ENCODE measurements around the gene PDE2A. TPM values are rescaled to one million over a fixed set of nuclear protein-coding genes. Genes with fewer than 3 reads are reported as not detected.

PDE2A gene
- total RNA-seq, 1 donor from 2014 or later: 0.11 TPM

- H3K9ac ChIP-seq: no peak overlapping the region
- DNase-seq (ENCODE audit: low spot score): no peak
- H3K27ac Mint-ChIP-seq: no peak overlapping the region
- H3K4me1 ChIP-seq: no peaks in the 10 kb centered on the region
- no peak overlapping the region for H3K4me3 ChIP-seq
- peaks cover 4% of the 10 kb centered on the region for H3K27me3 ChIP-seq
- H3K4me1 Mint-ChIP-seq: peaks cover 16% of the 10 kb centered on the region
- no peaks in the 10 kb centered on the region for H3K79me2 ChIP-seq (ENCODE audit: low read depth)
- H3K9me3 ChIP-seq (ENCODE audit: low read depth): no peaks in the 10 kb centered on the region
- no peak overlapping the region for H3K4me3 Mint-ChIP-seq
- peaks cover 11% of the 10 kb centered on the region for H3K27me3 Mint-ChIP-seq (ENCODE audit: insufficient read depth, low read depth)
- no peak overlapping the region for H3K27ac ChIP-seq
- H3K36me3 ChIP-seq: no peaks in the 10 kb centered on the region
- H2AFZ ChIP-seq (replicated peaks): no peak overlapping the region
- H4K20me1 ChIP-seq (ENCODE audit: low read depth): no peaks in the 10 kb centered on the region
- no peak for TF ChIP-seq EZH2phosphoT487 (IDR thresholded peaks at IDR 0.05)
- no peak for TF ChIP-seq CTCF (IDR thresholded peaks at IDR 0.05)
- no peak for TF ChIP-seq EZH2 (IDR thresholded peaks at IDR 0.05)
- H3K4me2 ChIP-seq: no peak overlapping the region
- no peaks in the 10 kb centered on the region for H3K36me3 Mint-ChIP-seq
- no peaks in the 10 kb centered on the region for H3K9me3 Mint-ChIP-seq
- H3F3A ChIP-seq (ENCODE audit: low read depth): no peaks in the 10 kb centered on the region
Observed at GRCh38 chr11:72623052-72623451, 51.2 kb downstream of the PDE2A start.

GRCh38 chr11:72621008-72621610 is 53.1 kb downstream of the PDE2A start:
- Histone ChIP-seq H3K9ac (no peak overlapping the region), H3K36me3 (no peaks in the 10 kb centered on the region), H4K20me1 (ENCODE audit: low read depth) (no peaks in the 10 kb centered on the region), H3K27ac (no peak overlapping the region), H3K79me2 (ENCODE audit: low read depth) (no peaks in the 10 kb centered on the region), H3K27me3 (peaks cover 4% of the 10 kb centered on the region), H3K4me1 (peaks cover 12% of the 10 kb centered on the region), H3K9me3 (ENCODE audit: low read depth) (no peaks in the 10 kb centered on the region), H3F3A (ENCODE audit: low read depth) (no peaks in the 10 kb centered on the region), H3K4me3 (no peak overlapping the region), H3K4me2 (no peak overlapping the region), H2AFZ (replicated peaks) (no peak overlapping the region)
- Mint-ChIP-seq H3K4me1 (peaks cover 18% of the 10 kb centered on the region), H3K9me3 (no peaks in the 10 kb centered on the region), H3K4me3 (no peak overlapping the region), H3K27me3 (ENCODE audit: insufficient read depth, low read depth) (peaks cover 12% of the 10 kb centered on the region), H3K27ac (no peak overlapping the region), H3K36me3 (no peaks in the 10 kb centered on the region)
- no peak for DNase-seq (ENCODE audit: low spot score)
- TF ChIP-seq CTCF (IDR thresholded peaks at IDR 0.05) (no peak), EZH2phosphoT487 (IDR thresholded peaks at IDR 0.05) (no peak), EZH2 (IDR thresholded peaks at IDR 0.05) (no peak)

- H3K27ac Mint-ChIP-seq: no peak overlapping the region
- Histone ChIP-seq H3K36me3 (no peaks in the 10 kb centered on the region), H2AFZ (replicated peaks) (no peak overlapping the region), H3F3A (ENCODE audit: low read depth) (no peaks in the 10 kb centered on the region), H3K9ac (no peak overlapping the region), H3K27ac (no peak overlapping the region), H3K4me2 (no peak overlapping the region), H3K27me3 (peaks cover 4% of the 10 kb centered on the region), H3K4me3 (no peak overlapping the region), H3K4me1 (peaks cover 12% of the 10 kb centered on the region), H4K20me1 (ENCODE audit: low read depth) (no peaks in the 10 kb centered on the region), H3K9me3 (ENCODE audit: low read depth) (no peaks in the 10 kb centered on the region), H3K79me2 (ENCODE audit: low read depth) (no peaks in the 10 kb centered on the region)
- TF ChIP-seq CTCF (IDR thresholded peaks at IDR 0.05): no peak
- no peak for TF ChIP-seq EZH2phosphoT487 (IDR thresholded peaks at IDR 0.05)
- no peak for TF ChIP-seq EZH2 (IDR thresholded peaks at IDR 0.05)
- no peak for DNase-seq (ENCODE audit: low spot score)
- H3K4me3 Mint-ChIP-seq: no peak overlapping the region
- H3K27me3 Mint-ChIP-seq (ENCODE audit: insufficient read depth, low read depth): peaks cover 6% of the 10 kb centered on the region
- H3K9me3 Mint-ChIP-seq: no peaks in the 10 kb centered on the region
- peaks cover 9% of the 10 kb centered on the region for H3K4me1 Mint-ChIP-seq
- no peaks in the 10 kb centered on the region for H3K36me3 Mint-ChIP-seq
Observed at GRCh38 chr11:72618803-72619202, 55.4 kb downstream of the PDE2A start.

All from neural progenitor cell (in vitro differentiated cells).